GM12878 (cell line): ENCODE measurements around the gene CACNA1S. TPM values are rescaled to one million over a fixed set of nuclear protein-coding genes. Genes with fewer than 3 reads are reported as not detected.

Source experiments
- ATAC-seq: fragments of 200-7000 bp; cut with Tn5 transposase; 3 replicates; pipeline ENCODE4 v1.9.1; 2020; ENCODE audit warnings: mild to moderate bottlenecking, moderate library complexity
- BruUV-seq: library from RNA; stranded (reverse); fragments of 400-500 nt; replicated peaks from 2 replicates; lab custom pipeline; 2021; lab: Mats Ljungman, UMichigan
- CTCF ChIA-PET: fragments of 300-600 bp; sonication (Branson Sonifier 250); formaldehyde crosslinking; extraction: SDS; loops from one replicate; lab custom pipeline; 2021; ENCODE audit warnings: inconsistent platforms; lab: Yijun Ruan, JAX
- POLR2A ChIA-PET: fragments of 350-600 bp; formaldehyde crosslinking; extraction: SDS; loops from one replicate; lab custom pipeline; 2021; ENCODE audit warnings: inconsistent platforms; lab: Charles Lee
- RAD21 ChIA-PET: fragments of 300-600 bp; sonication (Branson Sonifier 250); formaldehyde crosslinking; loops from one replicate; lab custom pipeline; 2023; ENCODE audit warnings: antibody characterized with exemption; ENCODE audit not compliant: unreplicated experiment; lab: Charles Lee
- SMC1A ChIA-PET: fragments of 300-600 bp; sonication (Branson Sonifier 250); formaldehyde crosslinking; loops from one replicate; lab custom pipeline; 2023; ENCODE audit not compliant: unreplicated experiment, uncharacterized antibody; lab: Charles Lee
- DNase-seq: peaks from one replicate; pipeline ENCODE4 v3.0.0-alpha.2; 2011; ENCODE audit warnings: low read depth, low spot score
- FAIRE-seq: peaks from 3 replicates; lab custom pipeline; 2011; peaks lifted over from hg19 to GRCh38; lab: Jason Lieb, UNC
- H2AFZ ChIP-seq: 2 replicates; pipeline ENCODE4 v1.6.0; 2011; ENCODE audit warnings: low read depth, low read length, control low read depth; ENCODE audit not compliant: control insufficient read depth
- H3K27ac ChIP-seq: 2 replicates; pipeline ENCODE4 v1.5.1; 2011; ENCODE audit warnings: control low read depth; ENCODE audit not compliant: control insufficient read depth, insufficient read depth
- H3K27me3 ChIP-seq, 2 experiments: replicated peaks in 1 of 2; 2 replicates each; pipeline versions ENCODE4 v1.6.0 to v1.6.1; 2011; ENCODE audit warnings: low read length in 1 of 2; ENCODE audit not compliant: control insufficient read depth in 2 of 2, insufficient read depth in 2 of 2
- H3K36me3 ChIP-seq, 2 experiments: 2 replicates each; pipeline ENCODE4 v1.5.1; 2011; ENCODE audit warnings: low read length in 1 of 2; ENCODE audit not compliant: control insufficient read depth in 2 of 2, insufficient read depth in 2 of 2
- H3K4me1 ChIP-seq: 2 replicates; pipeline ENCODE4 v1.6.1; 2011; ENCODE audit warnings: mild to moderate bottlenecking, low read length, moderate library complexity, mixed read lengths; ENCODE audit not compliant: control insufficient read depth, insufficient read depth
- H3K4me2 ChIP-seq: 2 replicates; pipeline ENCODE4 v1.6.0; 2011; ENCODE audit warnings: control low read depth; ENCODE audit not compliant: control insufficient read depth, insufficient read depth
- H3K4me3 ChIP-seq: fragments of 200-600 bp; sonication (generic); 2 replicates; pipeline ENCODE4 v1.5.1; 2016
- H3K79me2 ChIP-seq: 2 replicates; pipeline ENCODE4 v1.6.0; 2011; ENCODE audit warnings: low read length; ENCODE audit not compliant: control insufficient read depth, insufficient read depth
- H3K9ac ChIP-seq: 2 replicates; pipeline ENCODE4 v1.8.0; 2011; ENCODE audit warnings: low read length, control low read depth, mixed read lengths; ENCODE audit not compliant: control insufficient read depth, insufficient read depth
- H3K9me3 ChIP-seq: replicated peaks from 3 replicates; pipeline ENCODE4 v1.5.1; 2011; ENCODE audit warnings: mild to moderate bottlenecking, low read length; ENCODE audit not compliant: control insufficient read depth, insufficient read depth
- H4K20me1 ChIP-seq: 2 replicates; pipeline ENCODE4 v1.6.0; 2011; ENCODE audit not compliant: control insufficient read depth, insufficient read depth
- CBX3 ChIP-seq: fragments of 200-600 bp; sonication (generic); IDR thresholded peaks from 2 replicates; pipeline ENCODE4 v1.6.1; 2016; ENCODE audit warnings: low read depth, borderline replicate concordance
- CREB1 ChIP-seq: IDR thresholded peaks from 2 replicates; pipeline ENCODE4 v1.6.1; 2012; ENCODE audit warnings: low read depth, mild to moderate bottlenecking, inconsistent platforms
- ESRRA ChIP-seq: IDR thresholded peaks from 2 replicates; pipeline ENCODE4 v1.6.1; 2012; ENCODE audit warnings: mild to moderate bottlenecking, low read length, improper control_type of control experiment
- KAT2A ChIP-seq: conservative IDR thresholded peaks from 2 replicates; pipeline ENCODE4 v1.6.1; 2011; ENCODE audit warnings: low read depth, low read length; ENCODE audit not compliant: control insufficient read depth
- RAD21 ChIP-seq: IDR thresholded peaks from 2 replicates; pipeline ENCODE4 v1.6.1; 2011; ENCODE audit warnings: mild to moderate bottlenecking, low read depth, low read length, moderate library complexity; ENCODE audit not compliant: insufficient read depth
- RFX5 ChIP-seq: IDR thresholded peaks from 2 replicates; pipeline ENCODE4 v1.6.1; 2011; ENCODE audit warnings: low read depth, low read length, improper control_type of control experiment
- SREBF2 ChIP-seq: IDR thresholded peaks from 2 replicates; pipeline ENCODE4 v1.6.1; 2012; ENCODE audit warnings: mild to moderate bottlenecking, low read length
- TCF7 ChIP-seq: IDR thresholded peaks from 2 replicates; pipeline ENCODE4 v1.6.1; 2014; ENCODE audit warnings: antibody characterized with exemption, borderline replicate concordance
- WGBS: methylation state at CpG from one replicate; pipeline ENCODE4 v1.1.6; 2016; ENCODE audit warnings: low lambda C conversion rate; ENCODE audit not compliant: insufficient replicate concordance, insufficient coverage; ENCODE audit errors: missing lambda C conversion rate; 5-methylcytosine and 5-hydroxymethylcytosine counted together
- in situ Hi-C: fragments of 300-500 bp; cut with MboI; formaldehyde crosslinking; loops from 9 replicates; pipeline ENCODE4 v1.14.3; 2018; ENCODE audit warnings: mixed read lengths
- intact Hi-C: fragments of 100-400 bp; cut with micrococcal nuclease; formaldehyde crosslinking; loops from one replicate; pipeline ENCODE4 v1.14.2; 2022; ENCODE audit not compliant: unreplicated experiment
- polyA plus RNA-seq, 11 experiments: library from polyadenylated mRNA; depleted of rRNA in 4 of 11; unstranded in 6 of 11; stranded (reverse) in 5 of 11; fragments of >200 nt; fragmentation: Nextera tagmentation in 4 of 11; fragmentation: Illumina TruSeq in 1 of 11; extraction: Ambion mirVana in 4 of 11; extraction: Trizol in 1 of 11; gene quantifications; 1 replicate in 1 of 11; 2 replicates in 10 of 11; pipeline versions ENCODE4 v1.2.1 to v1.2.3, GENCODE V29; 2011 to 2016; ENCODE audit warnings: inconsistent platforms in 2 of 11, missing spikeins in 2 of 11, low read depth in 1 of 11
- total RNA-seq, 4 experiments: library from RNA; depleted of rRNA in 3 of 4; stranded (reverse); fragments of >200 nt in 3 of 4; fragmentation: Illumina TruSeq in 1 of 4; extraction: Trizol in 1 of 4; gene quantifications; 2 replicates each; pipeline versions ENCODE4 v1.2.1 to v1.2.3, GENCODE V29; 2013 to 2021
- TF ChIP-seq, protein P1 (sequence below): IDR thresholded peaks from 2 replicates; pipeline ENCODE4 v1.6.1; 2012; ENCODE audit warnings: low read depth, low read length, improper control_type of control experiment
- TF ChIP-seq, protein P2 (sequence below), 3 experiments: IDR thresholded peaks in 2 of 3; conservative IDR thresholded peaks in 1 of 3; 2 replicates each; pipeline ENCODE4 v1.5.1; 2011; ENCODE audit warnings: low read depth in 3 of 3, low read length in 3 of 3, mild to moderate bottlenecking in 3 of 3, control low read depth in 2 of 3, moderate library complexity in 2 of 3, inconsistent platforms in 1 of 3, mixed read lengths in 1 of 3; ENCODE audit not compliant: control insufficient read depth in 2 of 3, insufficient read depth in 1 of 3; ENCODE audit errors: extremely low read depth in 1 of 3
- TF ChIP-seq, protein P3 (sequence below): IDR thresholded peaks from 2 replicates; pipeline ENCODE4 v1.6.1; 2011; ENCODE audit warnings: mild to moderate bottlenecking, low read depth, low read length, moderate library complexity; ENCODE audit not compliant: insufficient replicate concordance
- TF ChIP-seq, protein P4 (sequence below): fragments of 450-650 bp; IDR thresholded peaks from 2 replicates; pipeline ENCODE4 v1.6.1; 2018; ENCODE audit warnings: mild to moderate bottlenecking, low read depth, moderate library complexity; ENCODE audit not compliant: partially characterized antibody
- TF ChIP-seq, protein P5 (sequence below): IDR thresholded peaks from 2 replicates; pipeline ENCODE4 v1.6.1; 2012; ENCODE audit warnings: mild to moderate bottlenecking, low read depth, low read length

Gene CACNA1S
- total and polyA plus RNA-seq, 10 of the 15 experiments (the other 5 are each of a cell fraction or from before 2014, with no cell fraction given): under 0.01 to 0.04 (median 0.02) TPM; not detected in 6

DNA sequence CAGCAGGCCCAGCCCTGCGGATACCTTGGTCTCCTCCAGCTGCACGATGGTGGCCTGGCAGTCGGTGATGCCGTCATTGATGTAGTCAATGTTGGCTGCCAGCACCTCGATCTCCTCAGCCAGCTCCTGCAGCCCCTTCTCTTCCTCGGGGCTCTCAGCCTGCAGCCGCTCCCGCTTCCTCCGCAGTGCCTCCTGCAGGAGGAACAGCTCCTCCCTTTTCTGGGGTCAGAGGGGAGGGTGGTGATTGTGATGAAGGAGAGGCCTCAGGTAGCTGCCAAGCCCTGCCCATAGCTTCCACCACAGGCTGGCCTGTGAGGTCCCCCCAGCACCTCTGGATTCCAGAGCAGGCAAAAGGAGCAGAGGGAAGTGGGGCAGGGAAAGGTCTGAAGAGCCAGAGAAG is 122.1 kb downstream of the CACNA1S start:
- ChIA-PET POLR2A (no interaction called here), RAD21 (interaction anchor here (1.6 kb wide), 1 partner anchor 10 kb away, joined by 5 read pairs; no protein-coding TSS in a partner anchor)

More for the DNA sequence above, 122.1 kb downstream of the CACNA1S start:
- ChIA-PET CTCF (interaction anchor here (1.5 to 3.8 kb wide), 3 partner anchors 10 to 19 kb away, joined by 3 to 14 read pairs (median 11); no protein-coding TSS in a partner anchor), SMC1A (interaction anchor here (1.3 kb wide), 1 partner anchor 37 kb away, joined by 3 read pairs; no protein-coding TSS in a partner anchor)
- Histone ChIP-seq H3K27ac (no peak overlapping the region), H3K4me1 (no peaks in the 10 kb centered on the region), H3K27me3 (no peaks in the 10 kb centered on the region), H3K4me2 (no peak overlapping the region), H3K9ac (no peak overlapping the region), H4K20me1 (no peaks in the 10 kb centered on the region), H3K36me3 (peaks cover 14 to 48% of the 10 kb centered on the region in 2 experiments; a peak in 3 of 4 replicates), H3K9me3 (no peaks in the 10 kb centered on the region), H3K79me2 (no peaks in the 10 kb centered on the region), H2AFZ (no peak overlapping the region), H3K4me3 (no peak overlapping the region)
- TF ChIP-seq KAT2A (no peak), TCF7 (no peak), RAD21 (no peak), ESRRA (no peak), CREB1 (no peak), RFX5 (no peak), CBX3 (no peak), SREBF2 (no peak)
- TF ChIP-seq, protein P1, sequence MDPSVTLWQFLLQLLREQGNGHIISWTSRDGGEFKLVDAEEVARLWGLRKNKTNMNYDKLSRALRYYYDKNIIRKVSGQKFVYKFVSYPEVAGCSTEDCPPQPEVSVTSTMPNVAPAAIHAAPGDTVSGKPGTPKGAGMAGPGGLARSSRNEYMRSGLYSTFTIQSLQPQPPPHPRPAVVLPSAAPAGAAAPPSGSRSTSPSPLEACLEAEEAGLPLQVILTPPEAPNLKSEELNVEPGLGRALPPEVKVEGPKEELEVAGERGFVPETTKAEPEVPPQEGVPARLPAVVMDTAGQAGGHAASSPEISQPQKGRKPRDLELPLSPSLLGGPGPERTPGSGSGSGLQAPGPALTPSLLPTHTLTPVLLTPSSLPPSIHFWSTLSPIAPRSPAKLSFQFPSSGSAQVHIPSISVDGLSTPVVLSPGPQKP: no peak
- TF ChIP-seq, protein P2, sequence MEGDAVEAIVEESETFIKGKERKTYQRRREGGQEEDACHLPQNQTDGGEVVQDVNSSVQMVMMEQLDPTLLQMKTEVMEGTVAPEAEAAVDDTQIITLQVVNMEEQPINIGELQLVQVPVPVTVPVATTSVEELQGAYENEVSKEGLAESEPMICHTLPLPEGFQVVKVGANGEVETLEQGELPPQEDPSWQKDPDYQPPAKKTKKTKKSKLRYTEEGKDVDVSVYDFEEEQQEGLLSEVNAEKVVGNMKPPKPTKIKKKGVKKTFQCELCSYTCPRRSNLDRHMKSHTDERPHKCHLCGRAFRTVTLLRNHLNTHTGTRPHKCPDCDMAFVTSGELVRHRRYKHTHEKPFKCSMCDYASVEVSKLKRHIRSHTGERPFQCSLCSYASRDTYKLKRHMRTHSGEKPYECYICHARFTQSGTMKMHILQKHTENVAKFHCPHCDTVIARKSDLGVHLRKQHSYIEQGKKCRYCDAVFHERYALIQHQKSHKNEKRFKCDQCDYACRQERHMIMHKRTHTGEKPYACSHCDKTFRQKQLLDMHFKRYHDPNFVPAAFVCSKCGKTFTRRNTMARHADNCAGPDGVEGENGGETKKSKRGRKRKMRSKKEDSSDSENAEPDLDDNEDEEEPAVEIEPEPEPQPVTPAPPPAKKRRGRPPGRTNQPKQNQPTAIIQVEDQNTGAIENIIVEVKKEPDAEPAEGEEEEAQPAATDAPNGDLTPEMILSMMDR (IDR thresholded peaks at IDR 0.05 in 2 of 3, conservative IDR thresholded peaks at IDR 0.05 in 1 of 3; ENCODE audit: control insufficient read depth in 2 of 3, extremely low read depth in 1 of 3, insufficient read depth in 1 of 3, low read depth in 3 of 3, low read length in 3 of 3): no peak
- TF ChIP-seq, protein P3, sequence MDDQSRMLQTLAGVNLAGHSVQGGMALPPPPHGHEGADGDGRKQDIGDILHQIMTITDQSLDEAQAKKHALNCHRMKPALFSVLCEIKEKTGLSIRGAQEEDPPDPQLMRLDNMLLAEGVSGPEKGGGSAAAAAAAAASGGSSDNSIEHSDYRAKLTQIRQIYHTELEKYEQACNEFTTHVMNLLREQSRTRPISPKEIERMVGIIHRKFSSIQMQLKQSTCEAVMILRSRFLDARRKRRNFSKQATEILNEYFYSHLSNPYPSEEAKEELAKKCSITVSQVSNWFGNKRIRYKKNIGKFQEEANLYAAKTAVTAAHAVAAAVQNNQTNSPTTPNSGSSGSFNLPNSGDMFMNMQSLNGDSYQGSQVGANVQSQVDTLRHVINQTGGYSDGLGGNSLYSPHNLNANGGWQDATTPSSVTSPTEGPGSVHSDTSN: no peak
- TF ChIP-seq, protein P4, sequence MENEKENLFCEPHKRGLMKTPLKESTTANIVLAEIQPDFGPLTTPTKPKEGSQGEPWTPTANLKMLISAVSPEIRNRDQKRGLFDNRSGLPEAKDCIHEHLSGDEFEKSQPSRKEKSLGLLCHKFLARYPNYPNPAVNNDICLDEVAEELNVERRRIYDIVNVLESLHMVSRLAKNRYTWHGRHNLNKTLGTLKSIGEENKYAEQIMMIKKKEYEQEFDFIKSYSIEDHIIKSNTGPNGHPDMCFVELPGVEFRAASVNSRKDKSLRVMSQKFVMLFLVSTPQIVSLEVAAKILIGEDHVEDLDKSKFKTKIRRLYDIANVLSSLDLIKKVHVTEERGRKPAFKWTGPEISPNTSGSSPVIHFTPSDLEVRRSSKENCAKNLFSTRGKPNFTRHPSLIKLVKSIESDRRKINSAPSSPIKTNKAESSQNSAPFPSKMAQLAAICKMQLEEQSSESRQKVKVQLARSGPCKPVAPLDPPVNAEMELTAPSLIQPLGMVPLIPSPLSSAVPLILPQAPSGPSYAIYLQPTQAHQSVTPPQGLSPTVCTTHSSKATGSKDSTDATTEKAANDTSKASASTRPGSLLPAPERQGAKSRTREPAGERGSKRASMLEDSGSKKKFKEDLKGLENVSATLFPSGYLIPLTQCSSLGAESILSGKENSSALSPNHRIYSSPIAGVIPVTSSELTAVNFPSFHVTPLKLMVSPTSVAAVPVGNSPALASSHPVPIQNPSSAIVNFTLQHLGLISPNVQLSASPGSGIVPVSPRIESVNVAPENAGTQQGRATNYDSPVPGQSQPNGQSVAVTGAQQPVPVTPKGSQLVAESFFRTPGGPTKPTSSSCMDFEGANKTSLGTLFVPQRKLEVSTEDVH: no peak
- TF ChIP-seq, protein P5, sequence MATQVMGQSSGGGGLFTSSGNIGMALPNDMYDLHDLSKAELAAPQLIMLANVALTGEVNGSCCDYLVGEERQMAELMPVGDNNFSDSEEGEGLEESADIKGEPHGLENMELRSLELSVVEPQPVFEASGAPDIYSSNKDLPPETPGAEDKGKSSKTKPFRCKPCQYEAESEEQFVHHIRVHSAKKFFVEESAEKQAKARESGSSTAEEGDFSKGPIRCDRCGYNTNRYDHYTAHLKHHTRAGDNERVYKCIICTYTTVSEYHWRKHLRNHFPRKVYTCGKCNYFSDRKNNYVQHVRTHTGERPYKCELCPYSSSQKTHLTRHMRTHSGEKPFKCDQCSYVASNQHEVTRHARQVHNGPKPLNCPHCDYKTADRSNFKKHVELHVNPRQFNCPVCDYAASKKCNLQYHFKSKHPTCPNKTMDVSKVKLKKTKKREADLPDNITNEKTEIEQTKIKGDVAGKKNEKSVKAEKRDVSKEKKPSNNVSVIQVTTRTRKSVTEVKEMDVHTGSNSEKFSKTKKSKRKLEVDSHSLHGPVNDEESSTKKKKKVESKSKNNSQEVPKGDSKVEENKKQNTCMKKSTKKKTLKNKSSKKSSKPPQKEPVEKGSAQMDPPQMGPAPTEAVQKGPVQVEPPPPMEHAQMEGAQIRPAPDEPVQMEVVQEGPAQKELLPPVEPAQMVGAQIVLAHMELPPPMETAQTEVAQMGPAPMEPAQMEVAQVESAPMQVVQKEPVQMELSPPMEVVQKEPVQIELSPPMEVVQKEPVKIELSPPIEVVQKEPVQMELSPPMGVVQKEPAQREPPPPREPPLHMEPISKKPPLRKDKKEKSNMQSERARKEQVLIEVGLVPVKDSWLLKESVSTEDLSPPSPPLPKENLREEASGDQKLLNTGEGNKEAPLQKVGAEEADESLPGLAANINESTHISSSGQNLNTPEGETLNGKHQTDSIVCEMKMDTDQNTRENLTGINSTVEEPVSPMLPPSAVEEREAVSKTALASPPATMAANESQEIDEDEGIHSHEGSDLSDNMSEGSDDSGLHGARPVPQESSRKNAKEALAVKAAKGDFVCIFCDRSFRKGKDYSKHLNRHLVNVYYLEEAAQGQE: no peak
- WGBS: 95% methylated on average over 9 of the region's 9 CpGs
- no TSS peak for BruUV-seq
- ATAC-seq (no peak), DNase-seq (no peak), FAIRE-seq (no peak)
- in situ Hi-C loops: no loop called here
- intact Hi-C loops: no loop called here
